Right lobe of liver (tissue), 4 donors: Measurements from ENCODE around the gene HMGN3.

ENCODE experiments used
- POLR2A ChIP-seq: fragments of 450-650 bp; IDR thresholded peaks from one replicate; pipeline ENCODE4 v1.6.1; 2017; ENCODE audit warnings: antibody characterized with exemption, mild to moderate bottlenecking
- TF ChIP-seq, protein P1 (sequence below), 4 donors: fragments of 200-600 bp in 3 of 4; fragments of 450-650 bp in 1 of 4; IDR thresholded peaks; one replicate each; pipeline versions ENCODE4 v1.5.1 to v1.8.0; 2016 to 2022; ENCODE audit warnings: antibody characterized with exemption in 4 of 4, mild to moderate bottlenecking in 2 of 4
- donor health status: DM: no; HTN: no; CAD: no.
- donor health status: DM: no; HTN: no; CAD: no.
- donor health status: DM: no; HTN: yes; CAD: no.

GRCh38 chr6:79196912-79197311 is 37.6 kb downstream of the HMGN3 start:
- TF ChIP-seq, protein P1, sequence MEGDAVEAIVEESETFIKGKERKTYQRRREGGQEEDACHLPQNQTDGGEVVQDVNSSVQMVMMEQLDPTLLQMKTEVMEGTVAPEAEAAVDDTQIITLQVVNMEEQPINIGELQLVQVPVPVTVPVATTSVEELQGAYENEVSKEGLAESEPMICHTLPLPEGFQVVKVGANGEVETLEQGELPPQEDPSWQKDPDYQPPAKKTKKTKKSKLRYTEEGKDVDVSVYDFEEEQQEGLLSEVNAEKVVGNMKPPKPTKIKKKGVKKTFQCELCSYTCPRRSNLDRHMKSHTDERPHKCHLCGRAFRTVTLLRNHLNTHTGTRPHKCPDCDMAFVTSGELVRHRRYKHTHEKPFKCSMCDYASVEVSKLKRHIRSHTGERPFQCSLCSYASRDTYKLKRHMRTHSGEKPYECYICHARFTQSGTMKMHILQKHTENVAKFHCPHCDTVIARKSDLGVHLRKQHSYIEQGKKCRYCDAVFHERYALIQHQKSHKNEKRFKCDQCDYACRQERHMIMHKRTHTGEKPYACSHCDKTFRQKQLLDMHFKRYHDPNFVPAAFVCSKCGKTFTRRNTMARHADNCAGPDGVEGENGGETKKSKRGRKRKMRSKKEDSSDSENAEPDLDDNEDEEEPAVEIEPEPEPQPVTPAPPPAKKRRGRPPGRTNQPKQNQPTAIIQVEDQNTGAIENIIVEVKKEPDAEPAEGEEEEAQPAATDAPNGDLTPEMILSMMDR (IDR thresholded peaks at IDR 0.05) = no peak
- no peak for TF ChIP-seq POLR2A
